Right lobe of liver (tissue), 6 donors: ENCODE data around the gene DCHS2. TPM values are rescaled to one million over a fixed set of nuclear protein-coding genes. Genes with fewer than 3 reads are reported as not detected.

Source experiments
- ATAC-seq, 4 donors: fragments of 200-7000 bp; cut with Tn5 transposase; one replicate each; pipeline ENCODE4 v1.9.1; 2020; ENCODE audit warnings: mild to moderate bottlenecking in 4 of 4, moderate library complexity in 4 of 4
- DNase-seq, 3 donors: peaks; one replicate each; pipeline ENCODE4 v3.0.0-alpha.2; 2020
- H3K27ac ChIP-seq, 3 donors: fragments of 200-600 bp; one replicate each; pipeline ENCODE4 v1.8.0; 2022
- H3K27me3 ChIP-seq, 2 donors: fragments of 200-600 bp; one replicate each; pipeline ENCODE4 v1.8.0; 2022
- H3K36me3 ChIP-seq, 4 donors: fragments of 200-600 bp; sonication (generic) in 1 of 4; one replicate each; pipeline versions ENCODE4 v1.5.1 to v1.8.0; 2017 to 2022; ENCODE audit warnings: control low read depth in 1 of 4
- H3K4me1 ChIP-seq, 4 donors: fragments of 200-600 bp; sonication (generic) in 1 of 4; one replicate each; pipeline versions ENCODE4 v1.5.1 to v1.8.0; 2017 to 2022; ENCODE audit warnings: control low read depth in 1 of 4
- H3K4me3 ChIP-seq, 3 donors: fragments of 200-600 bp; one replicate each; pipeline ENCODE4 v1.8.0; 2022
- H3K9me3 ChIP-seq, 4 donors: fragments of 200-600 bp; sonication (generic) in 1 of 4; one replicate each; pipeline versions ENCODE4 v1.5.1 to v1.8.0; 2017 to 2022; ENCODE audit warnings: control low read depth in 1 of 4
- POLR2A ChIP-seq: fragments of 450-650 bp; IDR thresholded peaks from one replicate; pipeline ENCODE4 v1.6.1; 2017; ENCODE audit warnings: antibody characterized with exemption, mild to moderate bottlenecking
- WGBS: methylation state at CpG from one replicate; pipeline ENCODE4 v1.1.6; 2018; ENCODE audit warnings: low coverage, low lambda C conversion rate; ENCODE audit not compliant: insufficient coverage; ENCODE audit errors: missing lambda C conversion rate; 5-methylcytosine and 5-hydroxymethylcytosine counted together
- intact Hi-C, 2 donors: fragments of 100-400 bp; cut with DNase I; formaldehyde crosslinking; loops; one replicate each; pipeline versions ENCODE4 v1.11.2 to v1.14.1; 2022
- long read RNA-seq: library from polyadenylated mRNA; unstranded; transcript quantifications from one replicate; pipeline ENCODE4 v2.0.0, GENCODE V29; 2019
- total RNA-seq, 6 experiments: library from RNA; depleted of rRNA in 2 of 6; stranded (reverse); fragments of >200 nt in 2 of 6; fragmentation: NEBNext Ultra II Directional in 3 of 6; extraction: Animal tissue kit (Norgen Biotek cat#: 25700) in 3 of 6; gene quantifications; one replicate each; pipeline versions ENCODE4 v1.1.0 to v1.2.4, GENCODE V29; 2016 to 2023
- TF ChIP-seq, protein P1 (sequence below), 4 donors: fragments of 200-600 bp in 3 of 4; fragments of 450-650 bp in 1 of 4; IDR thresholded peaks; one replicate each; pipeline versions ENCODE4 v1.5.1 to v1.8.0; 2016 to 2022; ENCODE audit warnings: antibody characterized with exemption in 4 of 4, mild to moderate bottlenecking in 2 of 4
- donor health status: DM: no; HTN: yes; CAD: no.
- donor health status: DM: no; HTN: no; CAD: no.
- donor health status: DM: no; HTN: no; CAD: no.
- donor health status: DM: no; HTN: yes; CAD: no.
- donor health status: DM: no; HTN: yes; CAD: no.

The DCHS2 gene, protein sequence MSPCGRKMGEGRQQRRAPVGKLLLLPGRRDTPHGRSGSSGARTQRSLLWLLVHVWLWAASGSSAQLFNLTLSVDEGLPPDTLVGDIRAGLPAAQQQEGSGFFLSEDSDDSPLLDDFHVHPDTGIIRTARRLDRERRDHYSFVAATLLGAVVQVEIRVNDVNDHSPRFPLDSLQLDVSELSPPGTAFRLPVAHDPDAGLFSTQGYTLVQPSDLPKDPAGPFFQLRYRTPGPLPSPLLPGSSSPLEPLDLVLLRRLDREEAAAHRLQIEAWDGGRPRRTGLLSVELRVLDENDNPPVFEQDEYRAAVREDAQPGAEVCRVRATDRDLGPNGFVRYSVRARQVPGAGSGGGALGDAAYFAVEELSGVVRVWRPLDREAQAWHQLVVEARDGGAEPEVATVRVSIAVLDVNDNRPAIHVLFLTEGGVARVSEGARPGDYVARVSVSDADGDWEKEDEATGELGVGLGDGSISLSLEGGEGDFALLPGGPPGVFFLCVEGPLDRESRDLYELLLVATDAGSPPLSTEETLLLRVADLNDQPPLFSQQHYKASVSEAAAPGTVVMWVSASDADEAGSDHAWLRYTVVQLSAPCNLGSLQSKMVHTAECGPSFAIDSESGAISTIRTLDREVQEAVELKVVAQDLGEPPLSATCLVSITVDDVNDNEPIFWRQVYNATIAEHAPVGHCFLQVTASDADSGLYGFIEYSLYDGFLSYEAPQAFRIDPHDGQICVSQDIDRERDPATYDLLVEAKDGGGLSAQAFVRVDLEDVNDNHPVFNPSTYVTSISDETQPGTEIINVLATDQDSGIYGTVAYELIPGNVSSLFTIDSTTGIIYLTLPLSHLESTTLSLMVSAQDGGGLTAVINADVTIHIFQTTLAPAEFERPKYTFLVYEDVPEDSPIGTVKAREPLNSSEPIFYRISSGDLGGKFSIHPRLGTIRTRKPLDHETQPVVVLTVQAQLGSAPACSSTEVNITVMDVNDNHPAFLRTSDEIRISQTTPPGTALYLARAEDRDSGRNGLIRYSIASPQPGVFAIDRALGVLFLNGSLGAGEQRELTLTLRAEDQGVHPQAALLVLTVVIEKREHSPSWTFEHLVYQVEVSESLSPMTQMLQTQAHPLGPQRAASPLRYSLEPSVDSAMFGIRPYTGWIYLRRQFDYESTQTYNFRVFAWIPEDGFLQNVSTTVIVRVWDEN (N-terminal part only)
- total RNA-seq: under 1 TPM in 5 of 6 experiments, not detected in 1; 0.07 to 0.37 (median 0.12) TPM
- long read RNA-seq: 0 reads

DNA sequence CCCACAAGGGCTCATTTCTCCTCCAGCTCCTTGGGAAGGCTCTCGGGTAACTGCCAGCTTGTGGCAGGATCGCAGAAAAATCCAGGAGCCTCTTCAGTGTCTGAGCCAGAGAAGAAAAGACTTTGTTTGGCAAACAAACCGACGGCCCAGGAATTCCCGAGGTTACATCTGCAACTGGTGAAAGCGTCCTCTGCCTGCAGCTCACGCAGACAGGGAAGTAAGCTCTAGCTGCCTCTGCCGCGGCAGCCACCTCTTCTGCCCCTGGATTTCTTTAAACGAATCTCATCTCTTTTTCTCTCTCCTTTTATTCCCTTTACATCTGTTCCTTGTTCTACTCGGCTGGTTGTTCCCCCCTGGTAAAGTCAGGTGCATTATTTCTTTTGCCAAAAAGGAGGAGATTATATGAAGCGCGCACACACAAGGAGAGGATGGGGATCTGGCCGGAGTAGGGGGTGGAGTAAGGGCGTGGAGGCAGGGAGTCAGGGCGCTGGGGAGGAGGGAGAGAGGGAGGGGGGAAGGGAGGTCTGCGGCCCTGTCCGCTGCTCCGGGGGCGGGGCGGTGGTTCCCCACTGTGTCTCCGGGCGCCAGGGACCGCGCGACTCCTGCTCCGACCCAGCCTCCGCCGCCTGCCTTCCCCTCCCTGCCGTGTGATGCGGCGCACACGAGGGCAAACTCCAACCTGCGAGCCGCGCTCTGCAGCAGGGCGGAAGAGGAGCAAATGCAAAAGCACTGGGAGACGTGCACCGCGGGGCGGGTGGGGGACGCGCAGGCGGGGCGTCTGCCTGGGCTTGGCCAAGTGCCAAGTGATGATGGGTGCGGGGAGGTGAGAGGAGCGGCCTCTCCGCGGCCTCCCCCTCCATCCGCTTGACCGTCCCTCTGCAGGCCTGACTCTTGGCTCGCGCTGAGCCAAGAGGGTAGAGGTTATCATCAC, at the start of gene DCHS2:
TSS of gene DCHS2 (minus strand) at position 459 of the 931 bp plus-strand sequence. CDS start at position 15, 444 bp downstream.
- no peak for TF ChIP-seq POLR2A
- TF ChIP-seq, protein P1, sequence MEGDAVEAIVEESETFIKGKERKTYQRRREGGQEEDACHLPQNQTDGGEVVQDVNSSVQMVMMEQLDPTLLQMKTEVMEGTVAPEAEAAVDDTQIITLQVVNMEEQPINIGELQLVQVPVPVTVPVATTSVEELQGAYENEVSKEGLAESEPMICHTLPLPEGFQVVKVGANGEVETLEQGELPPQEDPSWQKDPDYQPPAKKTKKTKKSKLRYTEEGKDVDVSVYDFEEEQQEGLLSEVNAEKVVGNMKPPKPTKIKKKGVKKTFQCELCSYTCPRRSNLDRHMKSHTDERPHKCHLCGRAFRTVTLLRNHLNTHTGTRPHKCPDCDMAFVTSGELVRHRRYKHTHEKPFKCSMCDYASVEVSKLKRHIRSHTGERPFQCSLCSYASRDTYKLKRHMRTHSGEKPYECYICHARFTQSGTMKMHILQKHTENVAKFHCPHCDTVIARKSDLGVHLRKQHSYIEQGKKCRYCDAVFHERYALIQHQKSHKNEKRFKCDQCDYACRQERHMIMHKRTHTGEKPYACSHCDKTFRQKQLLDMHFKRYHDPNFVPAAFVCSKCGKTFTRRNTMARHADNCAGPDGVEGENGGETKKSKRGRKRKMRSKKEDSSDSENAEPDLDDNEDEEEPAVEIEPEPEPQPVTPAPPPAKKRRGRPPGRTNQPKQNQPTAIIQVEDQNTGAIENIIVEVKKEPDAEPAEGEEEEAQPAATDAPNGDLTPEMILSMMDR (IDR thresholded peaks at IDR 0.05): no peak
- ATAC-seq: peak; percentile 89 to 93 (median 90)
- intact Hi-C loops: loop anchor here in 1 of 2 donors (5.0 kb wide), 1 partner anchor 89 kb away; no protein-coding TSS in a partner anchor
- H3K4me1 ChIP-seq: peaks cover 0 to 22% (median 0%) of the 10 kb centered on the region in 4 donors
- H3K27me3 ChIP-seq: peaks cover 0 to 18% of the 10 kb centered on the region in 2 donors
- no peak within 1 kb of the TSS for H3K27ac ChIP-seq
- H3K4me3 ChIP-seq: peak within 1 kb of the TSS in 2 of 3 donors; percentile 23 to 26
- peak; percentile 58 to 70 (median 58) for DNase-seq
- WGBS: 2% methylated on average over 19 of the region's 53 CpGs
- no peaks in the 10 kb centered on the region for H3K9me3 ChIP-seq
- no peaks in the 10 kb centered on the region for H3K36me3 ChIP-seq

GRCh38 chr4:154534296-154534695, 42.7 kb upstream of the DCHS2 start:
- DNase-seq: no peak
- no peak overlapping the region for H3K4me3 ChIP-seq
- no peaks in the 10 kb centered on the region for H3K27me3 ChIP-seq
- no peaks in the 10 kb centered on the region for H3K9me3 ChIP-seq
- H3K36me3 ChIP-seq: peaks cover 2 to 27% (median 9%) of the 10 kb centered on the region in 4 donors
- intact Hi-C loops: no loop called here
- TF ChIP-seq, protein P1 (IDR thresholded peaks at IDR 0.05): no peak
- no peak for TF ChIP-seq POLR2A
- no peaks in the 10 kb centered on the region for H3K4me1 ChIP-seq
- H3K27ac ChIP-seq: no peak overlapping the region
- peak in 1 of 4 donors; percentile 10 for ATAC-seq
- 90% methylated on average over 1 of the region's 1 CpG for WGBS

GRCh38 chr4:154529728-154530519, 38.3 kb upstream of the DCHS2 start:
- no peak for TF ChIP-seq POLR2A
- TF ChIP-seq, protein P1 (IDR thresholded peaks at IDR 0.05): no peak
- no peak for DNase-seq
- no peak overlapping the region for H3K27ac ChIP-seq
- no peaks in the 10 kb centered on the region for H3K36me3 ChIP-seq
- ATAC-seq: peak in 2 of 4 donors; percentile 23 to 63
- no peaks in the 10 kb centered on the region for H3K27me3 ChIP-seq
- 73% methylated on average over 4 of the region's 4 CpGs for WGBS
- H3K4me3 ChIP-seq: no peak overlapping the region
- no peaks in the 10 kb centered on the region for H3K4me1 ChIP-seq
- intact Hi-C loops: no loop called here
- no peaks in the 10 kb centered on the region for H3K9me3 ChIP-seq
